ENCODE data around the gene PRB3.

PRB3 gene

DNA sequence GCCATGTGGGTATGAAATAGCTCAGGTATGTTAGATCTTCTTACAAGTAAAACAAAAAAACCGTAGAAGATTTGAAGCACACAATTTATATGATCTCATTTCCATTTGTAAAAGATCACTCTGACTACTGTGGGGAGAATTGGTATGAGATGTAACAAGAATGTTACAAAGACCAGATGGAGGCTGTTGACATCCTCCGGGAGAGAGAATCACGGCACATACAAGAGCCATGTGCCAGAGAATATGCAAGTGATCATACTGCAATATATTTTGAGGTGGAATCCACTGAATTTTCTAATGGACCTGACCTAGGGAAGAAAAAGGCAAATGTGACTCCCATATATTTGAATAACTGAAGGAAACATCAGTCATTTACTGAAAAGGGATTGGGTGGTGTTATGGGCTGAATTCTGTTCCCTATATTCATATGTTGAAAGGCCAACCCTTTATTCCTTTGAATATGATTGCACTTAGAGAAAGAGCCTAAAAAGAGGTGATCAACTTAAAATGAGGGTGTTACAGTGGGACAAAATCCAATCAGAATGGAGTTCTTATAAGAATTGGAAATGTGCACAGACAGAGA, 29.1 kb downstream of the PRB3 start:
- TF ChIP-seq, protein P1, sequence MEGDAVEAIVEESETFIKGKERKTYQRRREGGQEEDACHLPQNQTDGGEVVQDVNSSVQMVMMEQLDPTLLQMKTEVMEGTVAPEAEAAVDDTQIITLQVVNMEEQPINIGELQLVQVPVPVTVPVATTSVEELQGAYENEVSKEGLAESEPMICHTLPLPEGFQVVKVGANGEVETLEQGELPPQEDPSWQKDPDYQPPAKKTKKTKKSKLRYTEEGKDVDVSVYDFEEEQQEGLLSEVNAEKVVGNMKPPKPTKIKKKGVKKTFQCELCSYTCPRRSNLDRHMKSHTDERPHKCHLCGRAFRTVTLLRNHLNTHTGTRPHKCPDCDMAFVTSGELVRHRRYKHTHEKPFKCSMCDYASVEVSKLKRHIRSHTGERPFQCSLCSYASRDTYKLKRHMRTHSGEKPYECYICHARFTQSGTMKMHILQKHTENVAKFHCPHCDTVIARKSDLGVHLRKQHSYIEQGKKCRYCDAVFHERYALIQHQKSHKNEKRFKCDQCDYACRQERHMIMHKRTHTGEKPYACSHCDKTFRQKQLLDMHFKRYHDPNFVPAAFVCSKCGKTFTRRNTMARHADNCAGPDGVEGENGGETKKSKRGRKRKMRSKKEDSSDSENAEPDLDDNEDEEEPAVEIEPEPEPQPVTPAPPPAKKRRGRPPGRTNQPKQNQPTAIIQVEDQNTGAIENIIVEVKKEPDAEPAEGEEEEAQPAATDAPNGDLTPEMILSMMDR (conservative IDR thresholded peaks at IDR 0.05; ENCODE audit: low read depth, low read length): no peak
- DNase-seq (ENCODE audit: low read depth): no peak

DNA sequence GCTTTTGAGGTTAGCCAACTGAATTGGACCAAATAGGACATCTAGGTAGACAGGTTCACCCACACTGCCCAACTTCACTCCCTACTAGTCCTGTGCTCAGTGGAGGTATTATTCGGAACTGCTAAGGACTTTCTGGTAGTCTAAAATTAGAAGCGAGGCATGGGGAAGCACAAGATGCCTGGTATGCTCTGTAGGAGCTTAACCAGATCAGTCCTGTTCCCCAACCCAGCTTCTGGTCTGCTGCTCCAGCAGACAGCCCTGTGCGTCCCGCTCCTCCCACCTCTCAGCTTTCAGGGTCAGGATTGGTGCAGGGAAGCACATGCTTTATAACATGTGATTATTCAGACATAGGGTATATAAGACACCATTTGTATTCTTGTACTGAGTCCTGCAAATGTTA, 31.2 kb downstream of the PRB3 start:
- TF ChIP-seq, protein P1 (conservative IDR thresholded peaks at IDR 0.05; ENCODE audit: low read depth, low read length): no peak
- H3K4me3 ChIP-seq (ENCODE audit: low read length): no peak overlapping the region
- DNase-seq (ENCODE audit: low read depth): no peak

More for the DNA sequence above, 29.1 kb downstream of the PRB3 start:
- no peak overlapping the region for H3K4me3 ChIP-seq (ENCODE audit: low read length)

DNA sequence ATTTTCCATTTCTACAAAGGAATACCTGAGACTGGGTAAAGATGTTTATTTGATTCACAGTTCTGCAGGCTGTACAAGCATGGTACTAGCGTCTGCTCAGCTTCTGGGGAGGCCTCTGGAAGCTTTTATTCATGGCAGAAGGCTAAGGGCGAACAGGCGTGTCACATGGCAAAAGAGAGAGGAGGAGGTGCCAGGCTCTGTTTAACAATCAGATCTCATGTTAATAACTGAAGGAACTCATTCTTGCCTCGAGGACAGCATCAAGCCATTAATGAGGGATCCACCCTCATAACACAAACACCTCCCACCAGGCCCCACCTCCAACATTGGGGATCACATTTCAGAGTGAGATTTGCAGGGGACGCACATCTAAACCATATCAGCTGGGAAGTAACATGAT, 36.0 kb downstream of the PRB3 start:
- TF ChIP-seq, protein P1 (conservative IDR thresholded peaks at IDR 0.05; ENCODE audit: low read depth, low read length): no peak
- no peak for DNase-seq (ENCODE audit: low read depth)
- H3K4me3 ChIP-seq (ENCODE audit: low read length): no peak overlapping the region

DNA sequence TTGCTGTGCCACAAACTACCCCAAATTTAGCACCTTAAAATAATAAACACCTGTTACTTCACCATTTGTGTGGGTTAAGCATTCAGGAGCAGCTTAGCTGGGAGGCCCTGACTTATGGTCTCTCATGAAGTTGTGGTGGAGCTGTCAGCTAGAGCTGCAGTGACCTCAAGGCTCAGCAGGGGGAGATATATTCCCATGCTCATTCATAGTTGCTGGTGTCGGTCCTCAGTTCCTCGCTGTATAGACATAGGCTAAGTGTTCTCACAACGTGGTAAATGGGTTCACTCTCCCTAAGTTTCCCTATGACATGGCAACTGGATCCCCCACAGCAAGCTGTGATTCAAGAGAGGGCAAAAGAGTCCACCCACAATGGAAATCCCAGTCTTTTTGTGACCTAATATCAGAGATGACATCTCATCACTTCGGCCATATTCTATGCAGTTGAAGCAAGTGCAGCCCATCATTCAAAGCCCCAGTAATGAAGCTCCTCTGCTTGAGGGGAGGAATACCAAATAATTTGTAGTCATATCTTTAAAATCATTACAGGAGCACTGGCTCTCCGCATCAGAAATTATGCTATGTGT, 41.1 kb downstream of the PRB3 start:
- DNase-seq (ENCODE audit: low read depth): no peak
- TF ChIP-seq, protein P1 (conservative IDR thresholded peaks at IDR 0.05; ENCODE audit: low read depth, low read length): peak; percentile 72
- no peak overlapping the region for H3K4me3 ChIP-seq (ENCODE audit: low read length)

DNA sequence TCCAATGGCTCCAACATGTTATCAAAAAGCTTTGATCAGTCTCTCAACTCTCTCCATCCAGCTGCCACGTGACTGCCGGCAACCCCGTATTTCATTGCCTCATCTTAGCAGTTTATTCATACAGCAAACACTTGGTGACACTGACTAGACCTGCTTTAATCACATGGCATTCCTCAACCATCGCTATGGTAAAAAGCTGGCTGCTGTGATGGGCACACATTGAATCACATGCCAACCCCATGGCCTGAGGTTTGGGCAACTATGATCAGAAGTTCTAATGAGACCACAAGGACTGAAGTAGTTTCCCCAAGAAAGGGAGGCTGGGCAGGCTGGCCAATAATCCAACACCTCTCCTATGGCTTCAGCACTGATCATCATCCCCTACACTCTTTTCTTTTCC, 42.1 kb downstream of the PRB3 start:
- TF ChIP-seq, protein P1 (conservative IDR thresholded peaks at IDR 0.05; ENCODE audit: low read depth, low read length): no peak
- no peak overlapping the region for H3K4me3 ChIP-seq (ENCODE audit: low read length)
- DNase-seq (ENCODE audit: low read depth): no peak
